K562 (cell line): ENCODE measurements around the gene MTMR6. TPM values are rescaled to one million over a fixed set of nuclear protein-coding genes. Genes with fewer than 3 reads are reported as not detected.

Source experiments
- GATA2 ChIP-seq: sonication (generic); formaldehyde crosslinking; IDR thresholded peaks from 2 replicates; pipeline ENCODE4 v1.4.0; 2020; ENCODE audit warnings: mild to moderate bottlenecking, missing genetic modification reagents
- MEF2A ChIP-seq: IDR thresholded peaks from 2 replicates; pipeline ENCODE4 v1.6.1; 2011; ENCODE audit warnings: low read depth, mild to moderate bottlenecking, low read length, moderate library complexity; ENCODE audit not compliant: control insufficient read depth
- PATZ1 ChIP-seq: fragments of 250-450 bp; sonication (Bioruptor Pico); IDR thresholded peaks from 2 replicates; pipeline ENCODE4 v1.5.0; 2020; ENCODE audit warnings: mild to moderate bottlenecking, borderline replicate concordance
- SAFB2 ChIP-seq: fragments of 200-400 bp; formaldehyde crosslinking; IDR thresholded peaks from 2 replicates; pipeline ENCODE4 v1.6.1; 2018; ENCODE audit warnings: borderline replicate concordance, low read length, low read depth, moderate library complexity; ENCODE audit not compliant: severe bottlenecking
- SREBF2 ChIP-seq: sonication (generic); formaldehyde crosslinking; IDR thresholded peaks from 2 replicates; pipeline ENCODE4 v1.4.0; 2020; ENCODE audit warnings: mild to moderate bottlenecking, missing genetic modification reagents
- ZNF609 ChIP-seq: sonication (generic); formaldehyde crosslinking; IDR thresholded peaks from 2 replicates; pipeline ENCODE4 v1.8.1; 2023; ENCODE audit warnings: missing genetic modification reagents, mild to moderate bottlenecking, borderline replicate concordance
- polyA plus RNA-seq, 8 experiments: library from polyadenylated mRNA; depleted of rRNA in 4 of 8; stranded (reverse) in 5 of 8; unstranded in 3 of 8; fragments of >200 nt; fragmentation: Nextera tagmentation in 2 of 8; fragmentation: Illumina TruSeq in 1 of 8; extraction: Ambion mirVana in 2 of 8; extraction: Trizol in 1 of 8; gene quantifications; 2 replicates each; pipeline versions ENCODE4 v1.2.1 to v1.2.3, GENCODE V29; 2011 to 2014; ENCODE audit warnings: inconsistent platforms in 1 of 8, missing spikeins in 1 of 8
- total RNA-seq, 7 experiments: library from RNA; depleted of rRNA in 6 of 7; stranded (reverse); fragments of >200 nt in 6 of 7; fragmentation: Illumina TruSeq in 2 of 7; extraction: Trizol in 2 of 7; gene quantifications; 2 replicates each; pipeline versions ENCODE4 v1.2.1 to v1.2.3, GENCODE V29; 2011 to 2021; ENCODE audit warnings: low replicate concordance in 1 of 7

The MTMR6 gene
- total and polyA plus RNA-seq, 9 of the 15 experiments (the other 6 are each of a cell fraction or from before 2014, with no cell fraction given), result 3.9 to 10.8 (median 7.7) TPM

- TF ChIP-seq ZNF609 (CRISPR knock-in tag), result no peak
- TF ChIP-seq SAFB2, result no peak
- TF ChIP-seq MEF2A, result no peak
- TF ChIP-seq PATZ1 (CRISPR knock-in tag), result no peak
- TF ChIP-seq GATA2, result no peak
- no peak for TF ChIP-seq SREBF2 (CRISPR knock-in tag)
Observed at GRCh38 chr13:25266706-25267105, 20.6 kb downstream of the MTMR6 start (continued).
